GM18526 (cell line): Measurements from ENCODE around the gene COX20.

ENCODE experiments used
- POLR2A ChIP-seq: IDR thresholded peaks from 3 replicates; pipeline ENCODE4 v1.6.1; 2011; ENCODE audit not compliant: insufficient read length; ENCODE audit errors: extremely low read depth

COX20 gene

GRCh38 chr1:244876228-244876910 is 40.9 kb downstream of the COX20 start:
- no peak for TF ChIP-seq POLR2A

- no peak for TF ChIP-seq POLR2A
Measured at GRCh38 chr1:244878681-244879080, 43.2 kb downstream of the COX20 start.

- no peak for TF ChIP-seq POLR2A
Measured at GRCh38 chr1:244881552-244882280, 46.3 kb downstream of the COX20 start.

GRCh38 chr1:244887281-244887680 is 51.8 kb downstream of the COX20 start:
- TF ChIP-seq POLR2A, result no peak

DNA sequence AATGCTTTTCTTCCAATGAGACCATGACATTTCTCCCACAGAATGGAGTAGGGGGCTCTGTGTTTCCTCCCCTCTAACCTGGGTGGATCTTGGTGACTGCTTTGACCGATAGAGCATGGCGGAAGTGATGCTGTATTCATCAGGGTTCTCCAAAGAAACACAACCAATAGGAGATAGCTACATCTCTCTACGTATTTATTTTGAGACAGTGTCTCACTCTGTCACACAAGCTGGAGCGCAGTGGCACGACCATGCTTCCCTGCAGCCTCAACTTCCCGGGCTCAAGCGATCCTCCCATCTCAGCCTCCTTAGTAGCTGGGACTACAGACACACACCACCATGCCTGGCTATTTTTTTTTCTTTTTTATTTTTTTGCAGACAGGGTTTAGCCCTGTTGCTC is 58.4 kb downstream of the COX20 start:
- TF ChIP-seq POLR2A, result no peak
